Left lung (tissue), 10 donors: ENCODE data around the gene GTF2IRD1. TPM values are rescaled to one million over a fixed set of nuclear protein-coding genes. Genes with fewer than 3 reads are reported as not detected.

Source experiments
- ATAC-seq: fragments of 200-7000 bp; cut with Tn5 transposase; one replicate; pipeline ENCODE4 v1.9.1; 2020; ENCODE audit warnings: moderate library complexity
- DNase-seq, 4 donors: peaks; one replicate each; pipeline ENCODE4 v3.0.0-alpha.2; 2013 to 2020
- H3K27ac ChIP-seq, 2 donors: fragments of 200-600 bp; sonication (generic) in 1 of 2; one replicate each; pipeline versions ENCODE4 v1.5.0 to v1.8.0; 2020 to 2021
- H3K27me3 ChIP-seq, 2 donors: fragments of 200-600 bp; sonication (generic) in 1 of 2; one replicate each; pipeline versions ENCODE4 v1.5.0 to v1.8.0; 2020 to 2021
- H3K36me3 ChIP-seq, 2 donors: fragments of 200-600 bp; sonication (generic) in 1 of 2; one replicate each; pipeline versions ENCODE4 v1.5.0 to v1.8.0; 2020 to 2021
- H3K4me1 ChIP-seq, 2 donors: fragments of 200-600 bp; one replicate each; pipeline ENCODE4 v1.8.0; 2021
- H3K4me3 ChIP-seq, 2 donors: fragments of 200-600 bp; sonication (generic) in 1 of 2; one replicate each; pipeline versions ENCODE4 v1.5.0 to v1.8.0; 2020 to 2021; ENCODE audit warnings: mild to moderate bottlenecking in 1 of 2
- H3K9me3 ChIP-seq, 2 donors: fragments of 200-600 bp; sonication (generic) in 1 of 2; one replicate each; pipeline versions ENCODE4 v1.5.0 to v1.8.0; 2020 to 2021
- CTCF ChIP-seq, 2 donors: fragments of 200-600 bp; sonication (generic) in 1 of 2; IDR thresholded peaks; one replicate each; pipeline versions ENCODE4 v1.5.0 to v1.8.0; 2021; ENCODE audit warnings: antibody characterized with exemption in 2 of 2
- intact Hi-C, 2 donors: fragments of 100-400 bp; cut with DNase I; formaldehyde crosslinking; loops; one replicate each; pipeline versions ENCODE4 v1.11.2 to v1.14.2; 2022
- polyA plus RNA-seq, 6 donors: library from polyadenylated mRNA; unstranded; fragments of 120-200 nt; gene quantifications; one replicate each; pipeline ENCODE4 v1.2.1, GENCODE V29; 2013; ENCODE audit not compliant: insufficient read length in 6 of 6
- total RNA-seq, 2 donors: library from RNA; stranded (reverse); fragmentation: NEBNext Ultra II Directional; extraction: Animal tissue kit (Norgen Biotek cat#: 25700); gene quantifications; one replicate each; pipeline ENCODE4 v1.2.1, GENCODE V29; 2021
- donor health status: DM: no; HTN: yes; CAD: no.
- donor health status: DM: no; HTN: no; CAD: no.

GTF2IRD1 gene
- total and polyA plus RNA-seq, 8 donors: 20.8 to 40.2 (median 33.9) TPM

GRCh38 chr7:74568658-74569057 lies 115.0 kb downstream of the GTF2IRD1 start:
- intact Hi-C loops: loop anchor here in 1 of 2 donors (10.0 kb wide), 1 partner anchor 124 kb away; no protein-coding TSS in a partner anchor
- no peaks in the 10 kb centered on the region for H3K36me3 ChIP-seq
- H3K27me3 ChIP-seq: no peaks in the 10 kb centered on the region
- no peaks in the 10 kb centered on the region for H3K9me3 ChIP-seq
- no peak for TF ChIP-seq CTCF (IDR thresholded peaks at IDR 0.05)
- H3K4me3 ChIP-seq: no peak overlapping the region
- no peak overlapping the region for H3K27ac ChIP-seq
- DNase-seq: no peak
- no peak for ATAC-seq
- no peaks in the 10 kb centered on the region for H3K4me1 ChIP-seq

GRCh38 chr7:74569501-74570075 lies 115.9 kb downstream of the GTF2IRD1 start:
- Histone ChIP-seq H3K4me3 (no peak overlapping the region), H3K4me1 (no peaks in the 10 kb centered on the region), H3K27ac (no peak overlapping the region), H3K36me3 (no peaks in the 10 kb centered on the region), H3K27me3 (no peaks in the 10 kb centered on the region), H3K9me3 (no peaks in the 10 kb centered on the region)
- no peak for DNase-seq
- TF ChIP-seq CTCF (IDR thresholded peaks at IDR 0.05): no peak
- intact Hi-C loops: loop anchor here in 1 of 2 donors (10.0 kb wide), 2 partner anchors 125 to 145 kb away; no protein-coding TSS in a partner anchor
- no peak for ATAC-seq

DNA sequence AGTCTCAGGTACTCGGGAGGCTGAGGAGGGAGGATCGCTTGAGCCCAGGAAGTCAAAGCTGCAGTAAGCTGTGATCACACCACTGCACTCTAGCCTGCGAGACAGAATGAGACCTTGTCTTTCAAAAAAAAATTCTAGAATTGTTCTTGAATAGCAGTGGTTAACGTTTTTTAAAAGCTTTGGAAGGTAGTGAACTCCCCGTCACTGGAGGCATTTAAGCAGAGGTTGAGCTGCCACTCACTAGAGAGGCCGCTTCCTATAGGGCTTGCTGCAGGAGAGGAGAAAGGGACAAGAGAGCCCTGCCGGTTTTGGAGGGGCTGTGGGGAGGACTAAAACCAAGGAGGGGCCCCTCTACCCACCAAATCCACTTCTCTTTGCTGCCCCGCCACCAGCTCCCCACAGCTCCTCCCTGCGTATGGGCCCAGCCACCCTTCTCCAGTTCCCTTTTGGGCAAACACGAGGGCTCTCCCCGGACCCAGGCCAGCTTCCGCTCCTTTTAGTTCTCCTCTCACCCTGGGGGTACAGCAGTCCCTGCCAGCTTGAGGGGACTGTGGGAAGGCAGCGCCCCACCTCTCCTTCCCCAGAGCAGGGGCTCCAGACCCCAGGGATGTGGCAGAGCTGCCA lies 116.9 kb downstream of the GTF2IRD1 start:
- no peaks in the 10 kb centered on the region for H3K27me3 ChIP-seq
- peaks cover 0 to 4% of the 10 kb centered on the region in 2 donors for H3K4me1 ChIP-seq
- intact Hi-C loops: loop anchor here in 1 of 2 donors (10.0 kb wide), 1 partner anchor 146 kb away; no protein-coding TSS in a partner anchor
- DNase-seq (no peak), ATAC-seq (no peak)
- no peak overlapping the region for H3K27ac ChIP-seq
- no peak for TF ChIP-seq CTCF (IDR thresholded peaks at IDR 0.05)
- H3K36me3 ChIP-seq: no peaks in the 10 kb centered on the region
- no peaks in the 10 kb centered on the region for H3K9me3 ChIP-seq
- no peak overlapping the region for H3K4me3 ChIP-seq

DNA sequence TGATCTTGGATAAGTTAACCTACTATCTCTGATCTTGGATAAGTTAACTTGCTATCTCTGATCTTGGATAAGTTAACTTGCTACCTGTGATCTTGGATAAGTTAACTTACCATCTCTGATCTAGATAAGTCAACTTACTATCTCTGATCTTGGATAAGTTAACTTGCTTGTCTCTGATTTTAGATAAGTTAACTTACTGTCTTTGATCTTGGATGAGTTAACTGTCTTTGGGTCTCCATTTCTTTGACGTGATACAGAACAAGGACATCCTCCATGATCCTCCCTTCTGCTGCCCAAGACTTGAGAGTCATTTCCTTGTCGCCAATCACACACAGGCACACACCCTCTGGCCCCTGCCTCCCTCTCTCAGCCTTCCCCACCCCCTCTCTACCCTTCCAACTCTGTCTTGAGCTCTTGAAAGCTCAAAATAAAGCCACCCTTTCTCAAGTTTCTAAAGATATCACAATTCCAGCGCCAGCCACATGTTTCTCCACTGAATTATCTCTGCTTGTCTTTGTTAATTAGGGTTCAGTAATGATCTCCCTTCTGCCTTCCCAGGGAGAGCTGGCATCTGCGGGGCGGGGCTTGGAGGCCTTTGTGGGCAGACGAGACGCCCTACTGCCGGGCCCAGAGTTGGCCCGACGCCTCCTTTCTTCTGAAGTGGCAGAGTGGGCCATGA lies 118.7 kb downstream of the GTF2IRD1 start:
- ATAC-seq: no peak
- Histone ChIP-seq H3K27ac (no peak overlapping the region), H3K27me3 (no peaks in the 10 kb centered on the region), H3K9me3 (no peaks in the 10 kb centered on the region), H3K4me3 (no peak overlapping the region), H3K4me1 (peaks cover 0 to 4% of the 10 kb centered on the region in 2 donors), H3K36me3 (no peaks in the 10 kb centered on the region)
- intact Hi-C loops: loop anchor here in 1 of 2 donors (10.0 kb wide), 1 partner anchor 148 kb away; no protein-coding TSS in a partner anchor
- no peak for DNase-seq
- no peak for TF ChIP-seq CTCF (IDR thresholded peaks at IDR 0.05)

DNA sequence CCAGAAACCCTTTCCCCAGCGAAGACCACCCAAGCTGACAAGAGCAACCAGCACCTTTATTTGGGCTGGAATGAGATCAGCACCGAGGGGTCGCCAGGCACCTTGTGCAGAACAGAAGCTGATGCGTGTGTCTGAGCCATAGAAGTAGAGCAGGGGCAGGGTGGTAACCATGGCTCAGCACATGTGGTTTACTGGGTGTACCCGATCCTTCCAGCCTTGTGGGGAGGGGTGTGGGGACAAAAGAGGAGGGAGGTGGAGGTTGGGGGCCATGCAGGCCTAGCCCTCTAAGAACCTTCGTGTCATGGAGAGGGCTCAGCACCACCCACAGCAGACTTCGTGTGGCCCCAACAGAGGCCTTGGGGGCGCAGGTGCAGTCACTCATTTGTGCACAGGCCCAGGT lies 119.8 kb downstream of the GTF2IRD1 start:
- TF ChIP-seq CTCF (IDR thresholded peaks at IDR 0.05): no peak
- no peak overlapping the region for H3K27ac ChIP-seq
- H3K36me3 ChIP-seq: no peaks in the 10 kb centered on the region
- no peaks in the 10 kb centered on the region for H3K27me3 ChIP-seq
- intact Hi-C loops: loop anchor here in 1 of 2 donors (10.0 kb wide), 1 partner anchor 149 kb away; no protein-coding TSS in a partner anchor
- no peaks in the 10 kb centered on the region for H3K9me3 ChIP-seq
- no peak for ATAC-seq
- no peak overlapping the region for H3K4me3 ChIP-seq
- H3K4me1 ChIP-seq: peaks cover 0 to 4% of the 10 kb centered on the region in 2 donors
- DNase-seq: no peak
